GM23338 (cell line): ENCODE results near the gene DEFB124.

Experiments used
- EZH2 ChIP-seq: fragments of 200-600 bp; sonication (generic); IDR thresholded peaks from one replicate; pipeline ENCODE4 v1.8.0; 2017; ENCODE audit warnings: antibody characterized with exemption, mild to moderate bottlenecking, low read depth; ENCODE audit not compliant: unreplicated experiment
- EZH2phosphoT487 ChIP-seq: fragments of 200-600 bp; sonication (generic); IDR thresholded peaks from one replicate; pipeline ENCODE4 v1.8.1; 2018; ENCODE audit warnings: antibody characterized with exemption; ENCODE audit not compliant: unreplicated experiment
- NANOG ChIP-seq: IDR thresholded peaks from 2 replicates; pipeline ENCODE4 v1.6.1; 2016; ENCODE audit warnings: antibody characterized with exemption, borderline replicate concordance
- POLR2AphosphoS5 ChIP-seq: IDR thresholded peaks from 2 replicates; pipeline ENCODE4 v1.6.1; 2016; ENCODE audit warnings: antibody characterized with exemption, low read depth
- ZNF114 ChIP-seq: fragments of 250-450 bp; sonication (Bioruptor Pico); IDR thresholded peaks from 2 replicates; pipeline ENCODE4 v1.5.0; 2020; ENCODE audit warnings: mild to moderate bottlenecking, moderate library complexity
- TF ChIP-seq, protein P1 (sequence below), 2 experiments: fragments of 200-600 bp in 1 of 2; sonication (generic) in 1 of 2; conservative IDR thresholded peaks; 2 replicates each; pipeline versions ENCODE4 v1.5.1 to v1.6.1; 2016 to 2017; ENCODE audit warnings: antibody characterized with exemption in 2 of 2, low read depth in 2 of 2, mild to moderate bottlenecking in 2 of 2, moderate library complexity in 1 of 2
- TF ChIP-seq, protein P2 (sequence below): IDR thresholded peaks from one replicate; pipeline ENCODE4 v1.6.1; 2018; ENCODE audit warnings: antibody characterized with exemption; ENCODE audit not compliant: unreplicated experiment

DNA sequence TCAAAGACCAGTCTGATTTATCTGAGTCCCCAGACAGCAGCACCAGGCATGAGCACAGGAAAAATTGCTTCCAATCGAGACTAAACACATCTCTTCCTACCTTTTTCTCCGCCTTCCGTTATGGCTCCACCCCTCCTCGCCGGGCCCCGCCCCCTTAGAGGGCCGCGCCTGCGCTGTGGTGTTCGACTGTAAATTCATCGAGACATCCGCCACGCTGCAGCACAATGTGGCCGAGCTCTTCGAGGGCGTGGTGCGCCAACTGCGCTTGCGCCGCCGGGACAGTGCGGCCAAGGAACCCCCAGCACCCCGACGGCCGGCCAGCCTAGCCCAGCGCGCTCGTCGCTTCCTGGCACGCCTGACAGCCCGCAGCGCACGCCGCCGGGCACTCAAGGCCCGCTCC lies 9.1 kb upstream of the DEFB124 start:
- TF ChIP-seq, protein P1, sequence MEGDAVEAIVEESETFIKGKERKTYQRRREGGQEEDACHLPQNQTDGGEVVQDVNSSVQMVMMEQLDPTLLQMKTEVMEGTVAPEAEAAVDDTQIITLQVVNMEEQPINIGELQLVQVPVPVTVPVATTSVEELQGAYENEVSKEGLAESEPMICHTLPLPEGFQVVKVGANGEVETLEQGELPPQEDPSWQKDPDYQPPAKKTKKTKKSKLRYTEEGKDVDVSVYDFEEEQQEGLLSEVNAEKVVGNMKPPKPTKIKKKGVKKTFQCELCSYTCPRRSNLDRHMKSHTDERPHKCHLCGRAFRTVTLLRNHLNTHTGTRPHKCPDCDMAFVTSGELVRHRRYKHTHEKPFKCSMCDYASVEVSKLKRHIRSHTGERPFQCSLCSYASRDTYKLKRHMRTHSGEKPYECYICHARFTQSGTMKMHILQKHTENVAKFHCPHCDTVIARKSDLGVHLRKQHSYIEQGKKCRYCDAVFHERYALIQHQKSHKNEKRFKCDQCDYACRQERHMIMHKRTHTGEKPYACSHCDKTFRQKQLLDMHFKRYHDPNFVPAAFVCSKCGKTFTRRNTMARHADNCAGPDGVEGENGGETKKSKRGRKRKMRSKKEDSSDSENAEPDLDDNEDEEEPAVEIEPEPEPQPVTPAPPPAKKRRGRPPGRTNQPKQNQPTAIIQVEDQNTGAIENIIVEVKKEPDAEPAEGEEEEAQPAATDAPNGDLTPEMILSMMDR (conservative IDR thresholded peaks at IDR 0.05; ENCODE audit: low read depth in 2 of 2), result no peak
- TF ChIP-seq, protein P2, sequence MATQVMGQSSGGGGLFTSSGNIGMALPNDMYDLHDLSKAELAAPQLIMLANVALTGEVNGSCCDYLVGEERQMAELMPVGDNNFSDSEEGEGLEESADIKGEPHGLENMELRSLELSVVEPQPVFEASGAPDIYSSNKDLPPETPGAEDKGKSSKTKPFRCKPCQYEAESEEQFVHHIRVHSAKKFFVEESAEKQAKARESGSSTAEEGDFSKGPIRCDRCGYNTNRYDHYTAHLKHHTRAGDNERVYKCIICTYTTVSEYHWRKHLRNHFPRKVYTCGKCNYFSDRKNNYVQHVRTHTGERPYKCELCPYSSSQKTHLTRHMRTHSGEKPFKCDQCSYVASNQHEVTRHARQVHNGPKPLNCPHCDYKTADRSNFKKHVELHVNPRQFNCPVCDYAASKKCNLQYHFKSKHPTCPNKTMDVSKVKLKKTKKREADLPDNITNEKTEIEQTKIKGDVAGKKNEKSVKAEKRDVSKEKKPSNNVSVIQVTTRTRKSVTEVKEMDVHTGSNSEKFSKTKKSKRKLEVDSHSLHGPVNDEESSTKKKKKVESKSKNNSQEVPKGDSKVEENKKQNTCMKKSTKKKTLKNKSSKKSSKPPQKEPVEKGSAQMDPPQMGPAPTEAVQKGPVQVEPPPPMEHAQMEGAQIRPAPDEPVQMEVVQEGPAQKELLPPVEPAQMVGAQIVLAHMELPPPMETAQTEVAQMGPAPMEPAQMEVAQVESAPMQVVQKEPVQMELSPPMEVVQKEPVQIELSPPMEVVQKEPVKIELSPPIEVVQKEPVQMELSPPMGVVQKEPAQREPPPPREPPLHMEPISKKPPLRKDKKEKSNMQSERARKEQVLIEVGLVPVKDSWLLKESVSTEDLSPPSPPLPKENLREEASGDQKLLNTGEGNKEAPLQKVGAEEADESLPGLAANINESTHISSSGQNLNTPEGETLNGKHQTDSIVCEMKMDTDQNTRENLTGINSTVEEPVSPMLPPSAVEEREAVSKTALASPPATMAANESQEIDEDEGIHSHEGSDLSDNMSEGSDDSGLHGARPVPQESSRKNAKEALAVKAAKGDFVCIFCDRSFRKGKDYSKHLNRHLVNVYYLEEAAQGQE, result no peak
- TF ChIP-seq NANOG, result no peak
- TF ChIP-seq ZNF114 (CRISPR knock-in tag), result no peak
- no peak for TF ChIP-seq EZH2phosphoT487
- TF ChIP-seq POLR2AphosphoS5, result peak; percentile 68
- no peak for TF ChIP-seq EZH2
